ENCODE measurements around the gene AFF3.

Gene AFF3

DNA sequence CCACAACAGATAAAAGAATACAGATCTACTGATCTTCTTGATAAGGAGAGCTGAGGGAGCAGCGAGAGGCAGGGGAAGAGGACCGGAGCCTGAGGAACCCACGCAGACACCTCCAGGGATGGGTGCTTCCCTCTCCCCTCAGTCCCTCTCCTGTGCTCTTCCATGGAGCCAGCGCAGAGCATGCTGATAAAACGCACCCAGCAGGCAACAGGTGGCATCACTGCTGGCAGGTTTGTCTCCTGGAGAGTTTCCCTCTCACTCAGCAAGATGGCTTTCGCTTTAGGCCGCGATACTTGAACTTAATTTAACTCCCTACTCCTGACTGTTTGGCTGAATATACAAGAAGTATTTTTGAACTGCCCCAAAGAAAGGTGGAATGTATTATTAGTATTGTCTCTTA, 489.5 kb downstream of the AFF3 start:
- in situ Hi-C loops (cut with MboI; ENCODE audit: low sequenced_read_pairs) = no loop called here

- in situ Hi-C loops (cut with MboI; ENCODE audit: low sequenced_read_pairs) = no loop called here
Measured at GRCh38 chr2:99651930-99652670, 490.3 kb downstream of the AFF3 start.

GRCh38 chr2:99648906-99649789, 493.2 kb downstream of the AFF3 start:
- in situ Hi-C loops (cut with MboI; ENCODE audit: low sequenced_read_pairs) = no loop called here

GRCh38 chr2:99648178-99648844, 494.1 kb downstream of the AFF3 start:
- in situ Hi-C loops (cut with MboI; ENCODE audit: low sequenced_read_pairs) = no loop called here

DNA sequence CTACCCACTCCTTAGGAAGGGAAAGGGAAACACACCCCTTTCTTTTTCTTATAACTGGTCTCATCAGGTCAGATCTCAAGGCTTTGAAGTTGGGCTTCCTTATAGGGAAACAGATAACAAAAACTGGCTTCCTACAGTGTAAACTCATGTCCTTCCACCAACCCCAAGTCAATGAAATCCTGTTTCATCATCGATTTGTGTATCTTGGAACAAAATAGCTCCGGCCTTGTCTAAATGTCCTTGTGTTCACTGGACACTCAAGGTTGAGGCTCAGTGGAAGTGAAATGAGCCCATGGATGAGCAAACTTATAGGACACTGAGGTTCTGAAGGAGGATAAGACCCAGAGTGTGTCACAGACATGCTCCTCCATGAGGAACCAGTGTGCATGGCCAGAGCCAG, 496.4 kb downstream of the AFF3 start:
- in situ Hi-C loops (cut with MboI; ENCODE audit: low sequenced_read_pairs) = no loop called here

DNA sequence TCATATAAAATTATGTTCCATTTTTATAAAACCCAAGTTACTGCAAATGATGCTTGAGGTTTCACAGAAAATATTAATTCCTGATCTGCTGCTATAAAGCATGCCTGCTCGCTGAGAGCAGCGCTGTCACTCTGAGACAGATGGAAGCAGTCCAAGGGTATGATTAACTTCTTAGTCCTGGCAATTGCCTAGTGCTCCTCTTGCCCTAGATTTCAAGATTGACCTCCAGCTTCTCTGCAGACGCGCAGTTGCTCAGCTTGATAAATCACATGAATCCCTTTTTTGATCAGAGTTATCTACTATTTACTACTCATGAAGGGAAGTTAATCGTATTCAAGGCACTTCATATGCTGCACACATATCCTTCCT, 498.0 kb downstream of the AFF3 start:
- in situ Hi-C loops (cut with MboI; ENCODE audit: low sequenced_read_pairs) = no loop called here

DNA sequence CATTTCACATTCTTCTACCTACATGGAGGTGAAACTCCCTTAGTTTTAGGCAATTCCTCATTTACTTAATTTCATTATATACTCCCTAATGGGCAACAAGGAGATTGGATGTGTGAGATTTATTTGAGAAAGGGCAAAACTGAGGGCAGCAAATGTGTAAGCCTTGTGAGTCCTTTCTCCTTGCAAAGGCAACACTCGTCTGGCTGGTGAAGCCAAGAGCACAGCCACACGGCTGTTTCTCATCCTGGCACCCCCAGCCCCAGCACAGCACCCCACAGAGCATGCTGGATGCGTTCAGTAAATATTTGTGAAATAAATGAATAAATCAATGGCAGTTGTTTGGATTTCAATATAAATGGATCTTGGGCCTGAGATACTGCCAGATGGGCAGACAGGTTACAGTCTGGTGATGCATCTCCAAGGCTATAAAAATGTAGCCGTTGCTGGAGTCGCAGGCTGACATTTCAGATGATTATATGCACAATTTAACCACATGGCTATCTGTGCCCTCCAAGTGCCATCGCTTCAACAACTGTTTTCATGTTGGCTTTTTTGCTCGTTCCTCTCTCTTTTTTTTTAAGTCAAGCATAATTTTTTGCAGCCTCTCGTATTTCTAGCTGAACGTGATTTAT, 498.5 kb downstream of the AFF3 start:
- in situ Hi-C loops (cut with MboI; ENCODE audit: low sequenced_read_pairs) = no loop called here

- in situ Hi-C loops (cut with MboI; ENCODE audit: low sequenced_read_pairs) = no loop called here
Measured at GRCh38 chr2:99641999-99642398, 500.4 kb downstream of the AFF3 start.

DNA sequence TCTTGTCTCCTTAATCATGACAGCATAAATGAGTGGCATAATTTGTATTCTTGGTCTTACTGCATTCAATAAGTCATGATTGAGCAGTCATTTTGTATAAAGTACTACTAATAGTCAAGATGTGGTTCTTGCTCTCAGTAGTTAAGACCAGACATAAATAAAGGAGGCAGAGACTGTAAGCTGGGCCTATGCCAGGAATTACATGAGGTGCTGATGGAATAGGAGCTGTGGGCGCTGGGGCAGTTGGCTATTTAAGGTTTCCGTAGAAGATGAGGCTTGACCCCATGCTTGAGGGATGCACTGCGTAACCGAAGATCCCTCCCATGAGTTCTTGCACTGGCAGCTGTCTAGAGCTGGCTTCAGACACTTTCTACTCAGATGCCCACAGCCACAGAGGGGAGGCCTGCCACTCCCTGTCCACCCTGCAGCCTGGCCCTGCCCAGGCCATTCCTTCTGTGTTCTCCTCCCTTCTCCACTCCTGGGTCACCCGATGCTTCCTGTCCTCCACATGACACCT, 501.7 kb downstream of the AFF3 start:
- in situ Hi-C loops (cut with MboI; ENCODE audit: low sequenced_read_pairs) = no loop called here

- in situ Hi-C loops (cut with MboI; ENCODE audit: low sequenced_read_pairs) = no loop called here
Measured at GRCh38 chr2:99638791-99639190, 503.6 kb downstream of the AFF3 start.

GRCh38 chr2:99637159-99637697, 505.2 kb downstream of the AFF3 start:
- in situ Hi-C loops (cut with MboI; ENCODE audit: low sequenced_read_pairs) = no loop called here

DNA sequence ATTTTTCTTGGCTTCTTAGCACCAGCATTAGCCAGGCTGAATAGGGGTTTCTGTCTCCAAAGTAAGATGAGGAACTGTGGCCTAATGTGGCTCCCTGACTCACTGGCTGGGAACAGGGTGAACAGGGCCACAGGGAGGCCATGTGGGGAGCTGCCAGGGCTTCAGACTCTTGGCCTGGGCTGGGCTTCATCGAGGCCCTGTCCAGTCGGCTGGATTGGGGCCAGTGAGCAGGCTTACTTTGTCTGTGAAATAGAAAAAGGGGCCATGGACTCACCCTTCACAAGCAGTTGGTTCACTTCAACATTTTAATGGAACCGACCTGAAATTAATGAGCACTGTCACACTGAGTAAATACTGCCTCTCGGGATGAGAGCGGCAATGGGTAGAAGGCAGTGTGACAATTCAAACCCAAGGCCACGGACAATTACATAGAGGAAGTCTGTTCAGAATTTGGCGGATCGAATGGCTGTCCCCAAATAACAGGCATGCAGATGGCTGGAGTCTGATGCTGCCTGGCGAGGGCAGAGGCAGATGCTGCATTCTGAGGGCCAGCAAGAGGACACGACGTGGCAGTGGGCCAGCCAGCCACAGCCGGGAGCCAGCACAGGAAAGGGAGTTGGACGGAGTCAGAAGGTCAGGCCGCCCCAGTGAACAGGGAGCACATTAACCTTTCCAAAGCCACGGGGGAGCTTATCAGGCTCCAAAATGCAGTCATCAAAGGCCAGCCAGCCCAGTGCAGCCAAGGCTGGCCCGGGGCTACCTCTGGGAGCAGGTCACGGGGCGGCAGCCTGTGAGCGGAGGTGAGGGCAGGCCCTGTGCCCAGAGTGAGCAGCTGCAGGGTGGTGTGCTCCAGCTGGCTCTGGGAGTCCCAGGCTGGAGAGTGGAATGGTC, 506.0 kb downstream of the AFF3 start:
- in situ Hi-C loops (cut with MboI; ENCODE audit: low sequenced_read_pairs) = no loop called here

- in situ Hi-C loops (cut with MboI; ENCODE audit: low sequenced_read_pairs) = no loop called here
Measured at GRCh38 chr2:99635710-99636109, 506.7 kb downstream of the AFF3 start.

DNA sequence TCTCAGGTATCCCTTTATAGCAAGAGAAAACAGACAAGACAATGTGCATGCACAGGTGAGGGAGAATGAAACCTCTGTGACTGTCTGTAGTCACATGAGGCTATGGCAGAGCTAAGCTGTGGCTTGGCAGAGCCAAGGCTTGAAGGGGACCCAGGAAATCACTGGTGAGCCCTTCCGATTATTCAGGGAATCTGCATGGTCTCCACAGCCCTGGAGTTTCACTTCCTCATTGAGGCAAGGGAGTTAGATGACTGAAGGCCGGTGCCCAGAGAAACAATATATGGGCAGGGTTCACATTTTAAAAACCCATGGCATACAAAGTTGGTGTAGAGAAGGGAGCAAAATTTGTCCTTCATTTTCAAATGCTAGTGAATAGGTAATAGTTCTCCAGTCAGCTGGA, 508.2 kb downstream of the AFF3 start:
- in situ Hi-C loops (cut with MboI; ENCODE audit: low sequenced_read_pairs) = no loop called here

GRCh38 chr2:99631700-99632099, 510.7 kb downstream of the AFF3 start:
- in situ Hi-C loops (cut with MboI; ENCODE audit: low sequenced_read_pairs) = no loop called here

- in situ Hi-C loops (cut with MboI; ENCODE audit: low sequenced_read_pairs) = no loop called here
Measured at GRCh38 chr2:99629320-99629719, 513.1 kb downstream of the AFF3 start.

DNA sequence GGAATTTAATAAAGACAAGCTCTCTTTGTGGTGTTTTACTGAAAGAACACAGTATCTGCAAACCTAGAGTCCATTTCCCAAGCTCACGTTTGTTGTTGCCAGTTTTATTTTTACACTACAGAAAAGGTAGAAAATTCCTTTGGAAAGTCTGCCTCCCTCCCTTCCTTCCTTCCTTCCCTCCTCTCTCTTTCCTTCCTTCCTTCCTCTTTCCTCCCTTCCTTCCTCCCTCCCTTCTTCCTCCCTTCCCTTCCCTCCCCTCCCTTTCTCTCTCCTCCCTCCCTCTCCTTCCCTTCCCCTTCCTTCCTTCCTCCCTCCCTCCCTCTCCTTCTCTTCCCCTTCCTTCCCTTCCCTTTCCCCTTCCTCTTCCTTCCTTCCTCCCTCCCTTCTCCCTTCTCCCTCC, 516.2 kb downstream of the AFF3 start:
- in situ Hi-C loops (cut with MboI; ENCODE audit: low sequenced_read_pairs) = no loop called here

DNA sequence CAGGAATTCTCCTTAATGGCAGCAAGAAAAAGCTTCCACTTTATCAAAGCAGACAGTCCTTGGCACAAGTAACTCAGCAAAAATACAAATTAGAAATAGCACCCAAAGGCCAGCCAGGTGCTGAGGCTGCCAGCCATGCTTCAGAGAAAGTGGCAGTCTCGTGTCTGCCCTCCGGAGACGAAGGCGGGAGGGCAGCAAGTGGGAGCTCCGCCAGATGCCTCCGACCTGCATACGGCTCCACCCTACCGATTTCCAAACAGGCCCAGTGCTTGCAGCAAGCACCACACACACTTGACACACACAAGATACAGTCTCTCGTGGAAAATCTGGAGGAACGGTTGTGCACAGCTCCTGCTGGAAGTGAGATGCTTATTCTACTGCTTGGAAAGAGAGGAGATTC, 517.7 kb downstream of the AFF3 start:
- in situ Hi-C loops (cut with MboI; ENCODE audit: low sequenced_read_pairs) = no loop called here

- in situ Hi-C loops (cut with MboI; ENCODE audit: low sequenced_read_pairs) = no loop called here
Measured at GRCh38 chr2:99623613-99624012, 518.8 kb downstream of the AFF3 start.

GRCh38 chr2:99623035-99623434, 519.4 kb downstream of the AFF3 start:
- in situ Hi-C loops (cut with MboI; ENCODE audit: low sequenced_read_pairs) = no loop called here
